ENCODE measurements around the gene VIPAS39. TPM values are rescaled to one million over a fixed set of nuclear protein-coding genes. Genes with fewer than 3 reads are reported as not detected.

Gene VIPAS39
- total and polyA plus RNA-seq, 9 of the 15 experiments (the other 6 are each of a cell fraction or from before 2014, with no cell fraction given) = 5.7 to 25.6 (median 9.9) TPM

DNA sequence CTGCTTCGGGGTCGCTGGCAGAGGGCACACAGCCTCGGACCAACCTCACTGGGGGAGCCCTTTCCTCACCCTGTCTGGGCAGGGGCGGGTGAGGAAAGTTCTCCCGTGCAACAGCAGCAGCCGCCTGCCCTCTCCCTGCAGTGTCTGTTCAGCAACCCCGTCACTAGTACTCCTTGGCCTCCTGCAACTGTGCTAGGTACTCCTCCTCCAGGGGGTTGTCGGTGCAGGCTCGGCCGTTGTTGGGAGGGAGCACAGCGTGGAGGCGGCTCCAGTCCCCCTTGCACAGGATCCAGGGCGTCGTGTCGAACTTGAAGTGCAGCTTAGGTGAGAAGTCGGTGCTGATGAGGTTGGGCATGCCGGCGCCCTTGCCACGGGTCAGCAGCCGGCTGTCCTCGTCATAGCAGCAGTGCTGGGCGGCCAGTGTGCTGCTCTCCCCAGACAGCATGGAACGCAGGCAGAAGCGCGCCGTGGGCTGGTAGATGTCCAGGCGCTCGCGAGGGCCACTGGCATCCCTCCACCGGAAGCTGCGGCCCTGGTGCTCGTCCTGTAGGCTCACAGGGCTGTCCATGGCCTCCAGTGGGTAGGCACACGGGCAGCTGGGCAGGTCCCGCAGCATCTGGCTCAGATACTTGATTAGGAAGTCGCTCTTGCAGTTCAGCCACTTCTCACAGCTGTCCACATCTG is 18.2 kb upstream of the VIPAS39 start:
- Histone ChIP-seq H4K20me1 (replicated peaks; ENCODE audit: control insufficient read depth, insufficient read depth, low read length) (no peaks in the 10 kb centered on the region), H3K27ac (ENCODE audit: extremely low read depth, low read depth, low read length) (no peak overlapping the region), H2AFZ (ENCODE audit: low read depth, low read length) (no peak overlapping the region), H3K9me1 (ENCODE audit: control insufficient read depth, insufficient read depth, low read length) (no peaks in the 10 kb centered on the region), H3K9me3 (replicated peaks; ENCODE audit: control insufficient read depth, insufficient read depth, low read depth, low read length) (no peaks in the 10 kb centered on the region), H3K27me3 (ENCODE audit: control insufficient read depth in 2 of 2, insufficient read depth in 2 of 2, low read length in 2 of 2) (peaks cover 8 to 43% of the 10 kb centered on the region in 2 experiments; a peak in 4 of 5 replicates), H3K4me3 (no peak overlapping the region), H3K36me3 (ENCODE audit: control insufficient read depth, insufficient read depth, low read length) (no peaks in the 10 kb centered on the region), H3K79me2 (ENCODE audit: control insufficient read depth, insufficient read depth, low read length) (no peaks in the 10 kb centered on the region), H3K9ac (ENCODE audit: insufficient read depth in 1 of 2, low read depth in 2 of 2, low read length in 2 of 2) (no peak overlapping the region), H3K4me1 (replicated peaks in 1 of 2; ENCODE audit: control insufficient read depth in 2 of 2, insufficient read depth in 2 of 2, low read length in 2 of 2) (peaks cover 0 to 8% of the 10 kb centered on the region in 2 experiments; a peak in 2 of 5 replicates), H3K4me2 (ENCODE audit: insufficient read depth, low read length) (no peak overlapping the region)
- FAIRE-seq = no peak
- peak; percentile 66 for ATAC-seq
- BruUV-seq (replicated peaks) = no TSS peak
- 14% methylated on average over 30 of the region's 35 CpGs for WGBS (ENCODE audit: insufficient coverage, low coverage, missing lambda C conversion rate)
- POLR2A ChIA-PET = interaction anchor here (1.6 to 2.0 kb wide), 2 partner anchors 9 to 17 kb away, joined by 6 to 7 read pairs; partner anchors contain the start of gene AHSA1
- no peak for DNase-seq (ENCODE audit: extremely low read depth in 1 of 4, low spot score in 3 of 4)
- TF ChIP-seq SREBF1 (IDR thresholded peaks at IDR 0.05; ENCODE audit: borderline replicate concordance, low read depth, low read length) (no peak), ZNF551 (CRISPR knock-in tag; IDR thresholded peaks at IDR 0.05) (no peak), POLR2AphosphoS2 (IDR thresholded peaks at IDR 0.05; ENCODE audit: low read length) (no peak), TCF7 (IDR thresholded peaks at IDR 0.05; ENCODE audit: borderline replicate concordance) (no peak), BACH1 (tag; IDR thresholded peaks at IDR 0.05) (no peak), JUN (IDR thresholded peaks at IDR 0.05; ENCODE audit: borderline replicate concordance, low read depth, low read length) (no peak), JUN (CRISPR knock-in tag; IDR thresholded peaks at IDR 0.05; ENCODE audit: borderline replicate concordance) (no peak), OTX1 (CRISPR knock-in tag; IDR thresholded peaks at IDR 0.05) (no peak), DNMT1 (IDR thresholded peaks at IDR 0.05) (no peak), ZNF143 (CRISPR knock-in tag; IDR thresholded peaks at IDR 0.05) (no peak)
- TF ChIP-seq, protein P1, sequence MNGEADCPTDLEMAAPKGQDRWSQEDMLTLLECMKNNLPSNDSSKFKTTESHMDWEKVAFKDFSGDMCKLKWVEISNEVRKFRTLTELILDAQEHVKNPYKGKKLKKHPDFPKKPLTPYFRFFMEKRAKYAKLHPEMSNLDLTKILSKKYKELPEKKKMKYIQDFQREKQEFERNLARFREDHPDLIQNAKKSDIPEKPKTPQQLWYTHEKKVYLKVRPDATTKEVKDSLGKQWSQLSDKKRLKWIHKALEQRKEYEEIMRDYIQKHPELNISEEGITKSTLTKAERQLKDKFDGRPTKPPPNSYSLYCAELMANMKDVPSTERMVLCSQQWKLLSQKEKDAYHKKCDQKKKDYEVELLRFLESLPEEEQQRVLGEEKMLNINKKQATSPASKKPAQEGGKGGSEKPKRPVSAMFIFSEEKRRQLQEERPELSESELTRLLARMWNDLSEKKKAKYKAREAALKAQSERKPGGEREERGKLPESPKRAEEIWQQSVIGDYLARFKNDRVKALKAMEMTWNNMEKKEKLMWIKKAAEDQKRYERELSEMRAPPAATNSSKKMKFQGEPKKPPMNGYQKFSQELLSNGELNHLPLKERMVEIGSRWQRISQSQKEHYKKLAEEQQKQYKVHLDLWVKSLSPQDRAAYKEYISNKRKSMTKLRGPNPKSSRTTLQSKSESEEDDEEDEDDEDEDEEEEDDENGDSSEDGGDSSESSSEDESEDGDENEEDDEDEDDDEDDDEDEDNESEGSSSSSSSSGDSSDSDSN (IDR thresholded peaks at IDR 0.05; ENCODE audit: borderline replicate concordance in 1 of 2, low read depth in 2 of 2, low read length in 2 of 2) = no peak
- TF ChIP-seq, protein P2, sequence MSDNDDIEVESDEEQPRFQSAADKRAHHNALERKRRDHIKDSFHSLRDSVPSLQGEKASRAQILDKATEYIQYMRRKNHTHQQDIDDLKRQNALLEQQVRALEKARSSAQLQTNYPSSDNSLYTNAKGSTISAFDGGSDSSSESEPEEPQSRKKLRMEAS (CRISPR knock-in tag; IDR thresholded peaks at IDR 0.05) = no peak
- TF ChIP-seq, protein P3, sequence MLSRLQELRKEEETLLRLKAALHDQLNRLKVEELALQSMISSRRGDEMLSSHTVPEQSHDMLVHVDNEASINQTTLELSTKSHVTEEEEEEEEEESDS (CRISPR knock-in tag; IDR thresholded peaks at IDR 0.05) = no peak
- TF ChIP-seq, protein P4, sequence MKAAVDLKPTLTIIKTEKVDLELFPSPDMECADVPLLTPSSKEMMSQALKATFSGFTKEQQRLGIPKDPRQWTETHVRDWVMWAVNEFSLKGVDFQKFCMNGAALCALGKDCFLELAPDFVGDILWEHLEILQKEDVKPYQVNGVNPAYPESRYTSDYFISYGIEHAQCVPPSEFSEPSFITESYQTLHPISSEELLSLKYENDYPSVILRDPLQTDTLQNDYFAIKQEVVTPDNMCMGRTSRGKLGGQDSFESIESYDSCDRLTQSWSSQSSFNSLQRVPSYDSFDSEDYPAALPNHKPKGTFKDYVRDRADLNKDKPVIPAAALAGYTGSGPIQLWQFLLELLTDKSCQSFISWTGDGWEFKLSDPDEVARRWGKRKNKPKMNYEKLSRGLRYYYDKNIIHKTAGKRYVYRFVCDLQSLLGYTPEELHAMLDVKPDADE (conservative IDR thresholded peaks at IDR 0.05; ENCODE audit: control insufficient read depth, low read depth, low read length) = no peak
- CTCF ChIA-PET (ENCODE audit: low intra/inter-chr PET ratio) = no interaction called here
- in situ Hi-C loops (cut with MboI) = no loop called here
- intact Hi-C loops (cut with micrococcal nuclease) = no loop called here
